ENCODE data around the gene NOP53. TPM values are rescaled to one million over a fixed set of nuclear protein-coding genes. Genes with fewer than 3 reads are reported as not detected.

Gene NOP53
- total RNA-seq, 4 donors from 2014 or later: 350 to 500 (median 454) TPM

DNA sequence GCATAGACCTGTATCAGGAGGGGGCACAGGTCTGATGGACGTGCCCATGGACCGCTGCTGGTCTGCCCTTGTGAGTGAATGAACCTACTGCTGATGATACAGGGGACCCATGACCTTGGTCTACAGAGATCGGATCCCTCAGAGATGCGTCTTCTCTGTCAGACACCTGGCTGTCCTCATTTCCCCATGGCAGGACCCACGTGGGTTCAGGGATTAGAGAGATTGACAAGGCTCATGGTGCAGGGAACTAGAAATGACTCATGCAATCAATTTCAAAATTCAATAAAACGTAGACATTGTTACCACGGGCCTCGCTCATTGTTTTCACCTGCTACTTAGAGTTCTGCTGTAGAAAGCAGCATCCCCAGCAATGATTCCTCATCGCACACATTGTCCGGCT is 60.0 kb downstream of the NOP53 start:
- WGBS: 81% methylated on average over 10 of the region's 10 CpGs

GRCh38 chr19:47806435-47806834 is 61.1 kb downstream of the NOP53 start:
- 86% methylated on average over 6 of the region's 6 CpGs for WGBS
- H3K9me3 ChIP-seq: peaks cover 0 to under 1% (median 0%) of the 10 kb centered on the region in 4 donors
- no peaks in the 10 kb centered on the region for H3K36me3 ChIP-seq
- TF ChIP-seq POLR2A (IDR thresholded peaks at IDR 0.05; ENCODE audit: low read depth) (no peak), POLR2AphosphoS5 (IDR thresholded peaks at IDR 0.05) (no peak), EP300 (IDR thresholded peaks at IDR 0.05) (no peak)
- TF ChIP-seq, protein P1, sequence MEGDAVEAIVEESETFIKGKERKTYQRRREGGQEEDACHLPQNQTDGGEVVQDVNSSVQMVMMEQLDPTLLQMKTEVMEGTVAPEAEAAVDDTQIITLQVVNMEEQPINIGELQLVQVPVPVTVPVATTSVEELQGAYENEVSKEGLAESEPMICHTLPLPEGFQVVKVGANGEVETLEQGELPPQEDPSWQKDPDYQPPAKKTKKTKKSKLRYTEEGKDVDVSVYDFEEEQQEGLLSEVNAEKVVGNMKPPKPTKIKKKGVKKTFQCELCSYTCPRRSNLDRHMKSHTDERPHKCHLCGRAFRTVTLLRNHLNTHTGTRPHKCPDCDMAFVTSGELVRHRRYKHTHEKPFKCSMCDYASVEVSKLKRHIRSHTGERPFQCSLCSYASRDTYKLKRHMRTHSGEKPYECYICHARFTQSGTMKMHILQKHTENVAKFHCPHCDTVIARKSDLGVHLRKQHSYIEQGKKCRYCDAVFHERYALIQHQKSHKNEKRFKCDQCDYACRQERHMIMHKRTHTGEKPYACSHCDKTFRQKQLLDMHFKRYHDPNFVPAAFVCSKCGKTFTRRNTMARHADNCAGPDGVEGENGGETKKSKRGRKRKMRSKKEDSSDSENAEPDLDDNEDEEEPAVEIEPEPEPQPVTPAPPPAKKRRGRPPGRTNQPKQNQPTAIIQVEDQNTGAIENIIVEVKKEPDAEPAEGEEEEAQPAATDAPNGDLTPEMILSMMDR (IDR thresholded peaks at IDR 0.05): no peak
- no peaks in the 10 kb centered on the region for H3K4me1 ChIP-seq
- no peak for DNase-seq (ENCODE audit: extremely low spot score)
- no peak overlapping the region for H3K4me3 ChIP-seq
- H3K27me3 ChIP-seq: no peaks in the 10 kb centered on the region
- no peak overlapping the region for H3K27ac ChIP-seq (replicated peaks in 1 of 4)
- intact Hi-C loops (cut with DNase I): no loop called here

More for the DNA sequence above, 60.0 kb downstream of the NOP53 start:
- no peak overlapping the region for H3K27ac ChIP-seq (replicated peaks in 1 of 4)
- H3K9me3 ChIP-seq: peaks cover 0 to 5% (median 0%) of the 10 kb centered on the region in 4 donors
- TF ChIP-seq EP300 (IDR thresholded peaks at IDR 0.05) (no peak), POLR2A (IDR thresholded peaks at IDR 0.05; ENCODE audit: low read depth) (no peak), POLR2AphosphoS5 (IDR thresholded peaks at IDR 0.05) (no peak)
- TF ChIP-seq, protein P1 (IDR thresholded peaks at IDR 0.05): no peak
- H3K27me3 ChIP-seq: no peaks in the 10 kb centered on the region
- H3K36me3 ChIP-seq: no peaks in the 10 kb centered on the region
- no peaks in the 10 kb centered on the region for H3K4me1 ChIP-seq
- intact Hi-C loops (cut with DNase I): no loop called here
- no peak for DNase-seq (ENCODE audit: extremely low spot score)
- H3K4me3 ChIP-seq: no peak overlapping the region

Small RNAs within 50 kb of the gene (small RNA-seq; reads per million reads assigned to genes)
- gene AC008745.1: 0 reads per million in 3 donors
- 0 reads per million in 3 donors for gene SNORD23

Other genes with a start within 250 kb of the NOP53 start
- 100 to 1,000 TPM; 109 to 164 (median 148) TPM for gene NAPA, start 230.5 kb upstream of the NOP53 start, total RNA-seq
- gene ZNF541, start 172.4 kb upstream of the NOP53 start, total RNA-seq: under 1 TPM in 3 of 4 donors, not detected in 1; 0.17 to 0.23 (median 0.19) TPM
- 10 to 100 TPM; 10.9 to 15.0 (median 13.8) TPM for gene BICRA, start 136.4 kb upstream of the NOP53 start, total RNA-seq
- 100 to 1,000 TPM; 154 to 444 (median 250) TPM for gene EHD2, start 32.1 kb upstream of the NOP53 start, total RNA-seq
- gene SELENOW, start 33.2 kb downstream of the NOP53 start, total RNA-seq: 1,000 to 10,000 TPM; 1,363 to 1,667 (median 1,434) TPM
- gene TPRX1, start 59.0 kb downstream of the NOP53 start, total RNA-seq: not detected
- not detected for gene CRX, start 76.4 kb downstream of the NOP53 start, total RNA-seq
- gene TPRX2, start 113.7 kb downstream of the NOP53 start, total RNA-seq: not detected
- gene SULT2A1, start 140.8 kb downstream of the NOP53 start, total RNA-seq: not detected
- not detected for gene BSPH1, start 246.6 kb downstream of the NOP53 start, total RNA-seq
- not detected for gene ELSPBP1, start 249.1 kb downstream of the NOP53 start, total RNA-seq